Measurements from ENCODE around the gene MUS81.
A peak's percentile ranks its signal among the peaks of the same experiment; 100 is the strongest.
"Not testable (repeated sequence)": the region's sequence is repeated elsewhere in the genome, so short reads cannot be mapped to it uniquely, and the experiment has no call there.

Gene MUS81

DNA sequence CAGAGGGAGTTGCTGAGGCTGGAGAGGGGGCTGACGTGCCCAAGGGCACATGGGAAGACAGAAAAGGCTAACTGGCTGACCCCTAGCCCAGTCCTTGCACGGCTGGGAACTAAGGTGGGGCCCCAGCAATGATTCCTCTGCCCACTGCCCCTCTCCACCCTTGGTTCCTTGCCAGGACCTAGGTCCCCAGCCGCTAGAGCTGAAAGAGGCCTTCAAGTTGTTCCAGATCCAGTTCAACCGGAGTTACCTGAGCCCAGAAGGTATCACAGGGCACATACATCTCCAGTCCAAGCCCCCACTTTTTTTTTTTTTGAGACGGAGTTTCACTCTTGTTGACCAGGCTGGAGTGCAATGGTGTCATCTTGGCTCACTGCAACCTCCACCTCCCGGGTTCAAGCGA, 19.8 kb downstream of the MUS81 start:
- no peak for DNase-seq

DNA sequence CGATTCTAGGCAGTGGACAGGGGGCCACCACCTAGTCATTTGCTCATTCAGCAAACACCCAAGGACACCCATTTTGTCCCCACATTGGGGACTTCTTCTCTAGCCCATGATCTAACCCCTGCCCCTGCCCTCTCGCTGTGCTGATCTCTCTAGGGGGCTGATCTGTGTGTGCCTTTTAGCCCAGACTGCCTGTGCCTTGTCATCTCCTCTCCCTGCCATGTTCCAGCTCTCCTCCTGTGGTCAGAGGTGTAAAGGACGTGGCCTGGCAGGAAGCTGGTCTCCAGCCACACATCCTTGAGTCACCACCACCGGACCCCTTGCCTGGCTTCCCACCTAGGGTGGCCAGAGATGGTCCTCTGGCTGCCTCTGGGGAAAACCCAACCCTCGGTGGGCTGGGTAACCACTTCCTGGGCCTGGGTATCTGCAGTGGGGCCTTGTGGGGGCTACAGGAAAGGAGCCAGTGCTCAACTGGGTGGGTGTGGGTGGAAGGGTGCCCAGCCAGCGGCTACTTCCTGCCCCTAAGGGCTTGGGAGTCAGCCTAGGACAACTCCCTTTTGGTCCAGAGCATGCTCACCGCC, 20.7 kb downstream of the MUS81 start:
- no peak for DNase-seq

GRCh38 chr11:65882120-65883057, 22.2 kb downstream of the MUS81 start:
- DNase-seq: no peak

- no peak for DNase-seq
Observed at GRCh38 chr11:65883058-65883761, 23.0 kb downstream of the MUS81 start.

DNA sequence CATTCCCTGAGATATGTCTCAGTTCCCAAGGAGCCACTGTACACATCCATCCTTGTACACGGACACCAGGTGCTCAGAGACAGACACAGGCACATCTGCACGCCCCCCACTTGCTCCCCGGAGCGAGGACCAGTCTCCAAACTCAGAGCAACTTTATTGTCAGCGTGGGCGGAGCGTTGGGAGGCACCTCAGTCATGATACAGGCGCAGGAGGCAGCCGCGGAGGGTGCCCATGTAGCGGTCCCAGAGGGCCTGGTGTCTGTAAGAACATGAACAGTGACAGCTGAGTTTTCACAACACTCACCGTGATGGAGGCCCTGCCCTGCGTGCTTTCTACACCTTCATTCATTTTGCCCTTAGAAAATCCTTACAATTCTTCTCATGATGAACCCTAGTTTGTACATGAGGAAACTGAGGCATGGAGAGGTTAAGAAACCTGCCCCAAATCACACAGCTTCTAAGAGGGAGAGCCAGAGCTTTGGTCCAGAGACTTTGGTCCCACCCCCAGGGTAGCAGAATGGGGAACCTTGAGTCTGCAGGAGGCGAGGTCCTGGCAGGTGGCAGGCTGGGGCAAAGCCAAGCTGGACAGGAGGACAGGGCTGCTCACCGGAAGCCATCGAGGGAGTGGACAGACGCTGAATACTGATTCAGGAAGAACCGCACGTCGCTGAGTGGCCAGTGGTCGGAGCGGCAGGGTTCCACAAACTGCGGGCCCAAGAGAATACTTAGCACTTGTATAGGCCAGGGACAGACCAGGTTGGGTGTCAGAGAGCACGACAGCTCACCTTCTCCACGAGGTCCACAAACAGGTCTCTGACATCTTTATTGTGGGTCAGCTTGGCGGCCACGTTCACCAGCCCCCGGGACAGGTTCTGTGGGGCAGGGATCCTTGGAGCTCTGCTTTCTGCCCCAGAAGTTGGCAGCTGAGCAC, 23.8 kb downstream of the MUS81 start:
- DNase-seq: no peak

DNA sequence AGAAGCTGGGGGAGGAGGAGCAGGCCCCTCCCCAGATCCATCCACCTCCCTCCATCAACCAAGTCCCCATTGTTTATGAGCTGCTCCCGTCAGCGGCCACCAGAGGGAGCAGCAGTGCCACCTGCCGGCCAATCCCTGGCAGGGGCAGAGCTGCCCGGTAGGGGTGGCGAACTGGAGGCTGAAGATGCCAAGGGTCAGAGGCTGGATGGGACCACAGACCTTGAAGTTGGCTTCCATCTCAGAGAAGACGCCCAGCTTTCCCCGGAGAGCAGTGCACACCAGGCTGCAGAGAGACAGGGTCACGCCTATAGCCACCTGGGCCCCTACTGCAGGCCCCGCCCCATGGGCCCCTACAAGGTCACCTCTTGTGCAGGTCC, 24.5 kb downstream of the MUS81 start:
- no peak for DNase-seq

DNA sequence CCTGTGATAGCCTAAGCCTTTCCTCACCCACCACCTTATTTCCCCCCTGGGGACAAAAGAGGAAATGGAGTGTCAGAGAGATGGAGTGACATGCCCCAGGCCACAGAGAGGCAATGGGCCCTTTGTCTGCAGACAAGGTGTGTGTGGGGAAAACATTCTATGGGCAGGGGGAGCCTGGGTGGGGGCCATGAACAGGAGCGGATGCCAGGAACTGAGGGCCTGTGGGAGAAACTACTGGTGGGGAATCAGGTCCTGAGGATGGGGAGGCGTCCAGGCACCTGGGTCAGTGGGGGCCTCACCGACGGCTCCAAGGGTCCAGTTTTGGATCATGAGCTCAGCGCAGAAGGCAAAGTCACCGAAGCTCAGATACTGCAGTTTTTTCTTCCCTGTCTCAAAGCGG, 25.0 kb downstream of the MUS81 start:
- DNase-seq: no peak

- no peak for DNase-seq
Observed at GRCh38 chr11:65885808-65886536, 25.7 kb downstream of the MUS81 start.

DNA sequence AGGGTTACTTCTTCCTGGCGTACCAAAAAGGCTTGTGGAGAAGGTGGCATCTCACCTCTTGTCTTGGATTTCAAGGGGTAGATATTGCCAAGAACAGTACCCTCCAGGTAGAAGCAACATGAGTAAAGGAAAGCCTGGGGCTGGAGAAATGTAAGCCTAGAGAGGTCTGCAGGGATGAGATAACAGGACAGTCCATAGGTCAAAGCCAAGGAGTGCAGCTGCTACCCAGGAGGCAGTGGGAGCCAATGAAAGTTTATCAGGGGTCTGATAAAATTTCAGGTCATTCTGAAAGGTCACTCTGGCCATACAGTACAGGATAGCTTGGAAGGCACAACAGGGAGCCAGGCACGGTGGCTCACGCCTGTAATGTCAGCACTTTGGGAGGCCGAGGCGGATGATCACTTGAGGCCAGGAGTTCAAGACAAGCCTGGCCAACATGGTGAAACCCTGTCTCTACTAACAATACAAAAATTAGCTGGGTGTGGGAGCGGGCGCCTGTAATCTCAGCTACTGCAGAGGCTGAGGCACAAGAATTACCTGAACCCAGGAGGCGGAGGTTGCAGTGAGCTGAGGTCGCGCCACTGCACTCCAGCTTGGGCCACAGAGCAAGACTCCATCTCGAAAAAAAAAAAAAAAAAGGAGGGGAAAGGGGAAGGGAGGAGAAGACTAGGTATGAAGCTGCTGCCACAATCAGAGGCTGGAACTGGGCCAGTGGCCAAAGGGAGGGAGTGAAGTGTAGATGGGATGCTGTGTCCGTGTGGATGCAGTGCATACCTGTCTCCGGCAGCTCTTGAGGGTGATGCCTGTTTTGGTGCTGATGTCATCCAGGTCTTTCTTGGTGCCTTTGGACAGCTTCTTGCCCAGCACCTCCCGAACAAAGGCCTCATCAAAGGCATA, 26.8 kb downstream of the MUS81 start:
- no peak for DNase-seq

GRCh38 chr11:65887723-65888162, 27.5 kb downstream of the MUS81 start:
- no peak for DNase-seq

- peak; percentile 89 for DNase-seq
Observed at GRCh38 chr11:65888163-65888814, 28.1 kb downstream of the MUS81 start, which contains the start of gene FIBP. Gene FIBP, minus strand, starts transcription at chr11:65888471. Its CDS starts 53 bp downstream, at chr11:65888418.

DNA sequence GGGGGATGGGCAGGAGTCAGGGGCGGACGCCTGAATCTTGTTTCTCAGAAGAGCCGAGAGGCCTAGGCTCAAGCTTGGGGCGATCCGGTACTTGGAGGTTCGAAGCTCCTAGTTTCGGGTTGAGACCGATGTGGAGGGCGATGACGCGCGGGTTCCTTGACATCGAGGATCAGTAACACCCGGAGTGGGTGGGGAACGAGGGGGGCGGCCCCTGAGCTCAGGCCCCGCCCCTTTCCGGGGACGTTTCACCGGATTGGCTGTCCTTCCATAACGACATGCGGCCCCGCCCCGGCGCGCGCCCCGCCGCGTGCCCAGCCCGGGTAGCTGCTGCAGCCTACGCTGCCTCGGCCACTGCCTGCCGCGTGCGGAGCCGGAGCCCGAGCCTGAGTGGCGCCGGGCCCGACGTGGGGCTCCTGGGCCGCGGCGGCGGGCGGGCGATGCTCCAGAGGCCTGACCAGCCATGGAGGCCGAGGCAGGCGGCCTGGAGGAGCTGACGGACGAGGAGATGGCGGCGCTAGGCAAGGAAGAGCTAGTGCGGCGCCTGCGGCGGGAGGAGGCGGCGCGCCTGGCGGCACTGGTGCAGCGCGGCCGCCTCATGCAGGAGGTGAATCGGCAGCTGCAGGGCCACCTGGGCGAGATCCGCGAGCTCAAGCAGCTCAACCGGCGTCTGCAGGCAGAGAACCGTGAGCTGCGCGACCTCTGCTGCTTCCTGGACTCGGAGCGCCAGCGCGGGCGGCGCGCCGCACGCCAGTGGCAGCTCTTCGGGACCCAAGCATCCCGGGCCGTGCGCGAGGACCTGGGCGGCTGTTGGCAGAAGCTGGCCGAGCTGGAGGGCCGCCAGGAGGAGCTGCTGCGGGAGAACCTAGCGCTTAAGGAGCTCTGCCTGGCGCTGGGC, 30.3 kb downstream of the MUS81 start, which contains the start of gene CCDC85B:
Gene CCDC85B (plus strand): TSS at position 350 of the 895 bp plus-strand sequence. CDS start 111 bp downstream, at position 461.
- peak; percentile 87 for DNase-seq

GRCh38 chr11:65891219-65892136, 31.2 kb downstream of the MUS81 start:
- no peak for DNase-seq

DNA sequence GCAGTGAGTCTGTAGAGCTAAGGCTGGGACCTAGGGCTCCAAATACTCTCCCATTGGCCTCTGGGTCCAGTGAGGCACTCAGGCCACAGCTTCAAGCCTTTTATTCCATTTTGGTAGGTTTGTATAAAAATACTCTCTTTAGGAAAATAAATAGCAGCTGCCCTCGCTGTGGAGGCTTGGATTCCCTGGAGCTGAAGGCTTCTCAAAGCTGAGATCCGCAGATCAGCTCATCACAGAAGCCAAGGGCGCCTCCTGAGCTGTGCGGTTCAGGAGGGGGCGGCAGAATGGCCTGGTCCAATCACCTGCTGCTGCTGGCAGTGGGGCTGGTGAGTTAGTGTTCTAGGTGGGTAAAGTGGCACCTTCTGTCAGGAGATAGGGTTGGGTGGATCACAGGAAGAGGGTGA, 31.9 kb downstream of the MUS81 start:
- not testable (repeated sequence) for DNase-seq

DNA sequence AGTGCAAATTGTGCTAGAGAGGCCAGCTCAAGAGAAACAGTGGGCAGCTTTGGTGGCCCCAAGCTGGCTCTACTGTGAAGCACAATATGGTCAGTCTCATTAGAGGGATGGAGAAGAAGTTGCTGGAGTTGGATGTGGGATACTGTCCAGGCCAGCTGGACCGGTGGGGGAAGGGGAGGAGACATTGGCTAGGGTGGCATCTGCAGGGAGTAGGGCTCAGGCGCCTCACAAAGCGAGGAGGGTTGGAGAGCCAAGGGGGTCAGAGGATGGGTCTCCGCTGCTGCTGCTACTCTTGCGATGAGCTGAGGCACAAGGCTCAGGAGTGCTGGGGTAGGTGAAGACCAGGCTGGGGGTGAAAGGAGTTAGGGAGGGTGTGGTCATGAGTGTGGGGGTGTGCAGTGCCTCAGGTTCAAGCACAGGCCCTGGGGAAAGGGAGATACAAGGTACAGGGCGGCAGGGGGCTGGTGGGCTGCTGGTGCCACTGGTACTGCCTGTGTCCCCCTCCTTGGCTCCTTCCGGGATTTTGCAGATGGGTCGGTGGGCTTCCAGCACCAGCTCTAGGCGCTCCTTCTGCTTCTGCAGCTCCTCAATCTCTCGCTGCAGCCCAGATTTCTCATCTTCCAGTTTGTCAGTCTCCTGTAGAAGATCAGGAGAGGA, 32.6 kb downstream of the MUS81 start:
- no peak for DNase-seq

DNA sequence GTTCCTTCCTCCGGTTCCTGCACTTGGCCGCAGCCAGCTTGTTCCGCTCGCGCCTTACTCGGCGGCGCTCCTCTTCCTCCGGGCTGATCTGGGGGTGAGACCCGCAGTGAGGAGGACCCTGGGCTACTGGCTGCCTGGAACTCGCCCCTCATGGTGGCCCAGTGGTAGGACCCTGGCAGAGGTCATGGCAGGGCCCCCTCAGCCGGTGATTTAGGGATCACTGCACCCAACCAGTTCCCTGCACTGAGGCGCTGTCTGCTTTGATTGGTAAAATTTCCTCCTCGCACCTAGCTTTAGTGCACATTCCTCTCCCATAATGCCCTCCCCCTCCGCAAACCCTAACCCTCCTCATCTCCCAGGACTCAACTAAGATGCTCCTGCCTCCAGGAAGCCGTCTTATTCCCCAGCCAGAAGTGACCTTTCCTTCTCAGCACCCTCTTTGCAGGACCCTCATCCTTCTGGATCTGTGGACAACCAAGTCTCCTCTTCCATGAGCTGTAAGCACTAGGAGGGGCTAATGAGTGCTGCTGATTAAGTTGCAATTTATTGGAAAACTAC, 33.9 kb downstream of the MUS81 start:
- no peak for DNase-seq

DNA sequence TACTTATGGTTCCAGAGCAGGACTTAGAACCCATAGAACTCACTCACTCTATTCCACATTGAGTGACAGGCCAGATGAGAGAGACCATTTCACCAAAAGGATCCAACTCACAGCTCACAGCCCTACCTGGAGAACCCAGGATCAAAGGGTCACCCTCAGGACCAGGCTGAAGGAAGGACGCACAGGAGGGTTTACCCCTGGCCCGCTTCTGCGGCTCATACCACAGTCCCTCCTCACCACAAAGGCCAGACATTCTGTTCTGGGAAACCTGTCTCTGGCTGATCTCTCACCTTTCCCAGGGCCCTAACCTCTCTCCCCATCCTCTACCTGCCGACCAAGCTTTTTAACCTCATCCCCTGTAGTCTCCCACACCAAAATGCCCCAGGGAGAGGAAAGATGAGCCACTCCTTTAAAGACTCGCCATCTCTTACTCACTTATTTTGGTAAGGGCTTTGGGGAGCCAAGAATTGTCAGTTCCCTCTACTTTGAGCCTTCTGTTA, 35.3 kb downstream of the MUS81 start:
- no peak for DNase-seq

Measured in NCI-H1048 (cell line).